HG03095 (cell line): ENCODE results near the gene ASPSCR1.
"Not testable (repeated sequence)": the region's sequence is repeated elsewhere in the genome, so short reads cannot be mapped to it uniquely, and the experiment has no call there.

Experiments
- ATAC-seq: cut with Tn5 transposase; IDR thresholded peaks from one replicate; pipeline ENCODE4 v1.9.1; 2021; ENCODE audit warnings: moderate library complexity; ENCODE audit not compliant: unreplicated experiment

Gene ASPSCR1

DNA sequence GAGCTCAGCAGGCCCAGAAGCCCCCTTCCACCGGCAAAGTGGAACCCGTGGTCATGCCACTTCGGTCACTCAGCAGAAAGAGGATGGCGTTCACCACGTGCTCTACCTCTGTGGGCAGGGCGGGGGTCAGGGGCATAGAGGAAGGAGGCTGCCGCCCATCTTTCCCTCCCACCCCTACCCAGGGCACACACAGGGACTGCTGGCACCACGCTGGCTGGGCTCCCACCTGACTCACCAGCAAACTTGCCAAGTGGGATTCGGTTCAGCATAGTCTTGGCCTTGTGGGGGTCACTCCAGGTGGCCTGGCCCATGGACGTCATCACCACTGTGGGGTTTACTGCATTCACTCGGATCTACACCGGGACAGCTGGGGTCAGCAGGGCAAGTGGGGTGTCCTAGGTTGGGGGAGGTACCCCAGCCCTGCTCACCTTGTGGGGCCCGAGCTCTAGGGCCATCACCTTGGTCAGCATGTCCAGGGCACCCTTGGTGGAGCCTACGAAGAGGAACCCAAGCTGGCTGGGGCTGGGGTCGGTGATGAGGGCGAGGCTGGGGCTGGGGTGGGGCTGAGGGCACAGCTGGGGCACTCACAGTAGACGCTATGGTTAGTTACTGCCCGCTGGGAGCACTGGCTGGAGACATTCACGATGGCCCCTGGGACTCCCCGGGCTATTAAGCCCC lies 58.7 kb downstream of the ASPSCR1 start:
- ATAC-seq, result no peak

DNA sequence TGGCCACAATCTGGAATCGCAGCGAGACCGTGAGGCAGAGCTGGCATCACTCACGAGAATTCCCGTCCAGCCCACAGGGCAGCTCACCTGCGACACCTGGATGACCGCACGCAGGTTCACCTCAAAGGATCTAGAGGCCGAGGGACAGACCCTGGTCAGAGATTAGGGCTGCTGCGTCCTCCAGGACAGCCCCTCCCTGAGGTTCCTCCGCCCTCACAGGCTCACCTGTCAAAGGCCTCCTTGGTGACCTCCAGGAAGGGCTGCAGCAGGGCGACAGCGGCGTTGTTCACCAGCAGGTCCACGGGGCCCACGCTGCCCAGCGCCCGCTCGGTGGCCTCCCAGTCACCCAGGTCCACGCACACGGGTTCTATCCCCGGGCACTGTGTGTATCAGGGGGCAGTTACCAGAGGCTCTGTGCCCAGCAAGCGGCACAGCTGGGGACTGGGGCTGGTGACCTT lies 59.2 kb downstream of the ASPSCR1 start:
- no peak for ATAC-seq

DNA sequence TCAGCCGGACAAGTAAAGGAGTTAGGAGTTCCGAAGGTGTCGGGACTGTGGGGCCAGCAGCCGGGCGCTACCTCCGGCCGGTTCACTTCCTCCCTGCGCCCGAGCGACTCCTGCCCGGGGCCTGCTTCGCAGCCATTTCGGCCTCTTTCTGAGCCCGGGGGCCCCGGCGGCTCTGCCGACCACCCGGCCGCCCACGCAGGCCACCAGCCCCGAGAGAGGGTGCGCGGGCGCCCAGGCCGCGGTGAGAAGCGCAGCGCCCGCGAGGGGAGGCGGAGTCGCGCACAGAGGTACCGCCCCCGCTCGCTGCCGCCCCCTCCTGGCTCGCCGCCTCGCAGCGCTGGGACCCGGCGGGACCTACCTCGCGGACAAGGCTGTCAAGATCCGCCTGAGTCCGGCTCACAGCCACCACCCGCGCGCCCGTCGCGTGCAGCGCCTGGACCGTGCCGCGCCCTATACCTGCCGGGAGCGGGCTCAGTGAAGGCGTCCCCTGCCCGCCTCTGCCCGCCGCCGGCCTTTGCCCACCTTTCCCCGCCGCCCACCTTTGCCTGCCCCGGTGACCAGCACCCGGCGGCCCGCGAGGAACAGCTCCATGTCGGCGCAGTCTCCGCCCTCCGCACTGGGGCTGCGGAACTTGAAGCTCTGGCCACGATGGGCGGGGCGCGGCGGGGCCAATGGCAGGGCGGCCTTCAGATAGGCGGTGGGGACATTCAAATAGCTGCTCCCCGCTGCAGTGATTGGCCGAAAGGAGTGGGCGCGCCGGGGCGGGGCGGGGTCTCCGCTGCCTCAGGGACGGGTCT lies 59.9 kb downstream of the ASPSCR1 start, which contains the start of gene DCXR:
DCXR (minus strand) TSS at position 606 of the 797 bp plus-strand sequence; CDS start at position 591, 15 bp downstream.
- ATAC-seq, result peak; percentile 90

DNA sequence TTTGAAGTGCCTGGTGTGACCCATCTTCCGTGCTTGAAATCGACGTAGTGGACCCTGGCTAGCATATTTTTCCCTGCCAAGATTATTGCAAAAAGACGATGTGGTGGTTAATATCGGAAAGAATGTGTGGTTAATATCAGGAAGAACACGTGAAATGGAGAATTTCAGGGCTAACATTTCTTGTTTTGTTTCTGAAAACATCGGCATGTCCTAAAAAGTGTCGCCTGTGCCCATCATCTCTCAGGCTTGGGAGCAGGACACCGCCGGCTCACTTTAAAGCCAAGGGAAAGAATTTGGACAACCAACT lies 60.4 kb downstream of the ASPSCR1 start:
- ATAC-seq, result no peak

DNA sequence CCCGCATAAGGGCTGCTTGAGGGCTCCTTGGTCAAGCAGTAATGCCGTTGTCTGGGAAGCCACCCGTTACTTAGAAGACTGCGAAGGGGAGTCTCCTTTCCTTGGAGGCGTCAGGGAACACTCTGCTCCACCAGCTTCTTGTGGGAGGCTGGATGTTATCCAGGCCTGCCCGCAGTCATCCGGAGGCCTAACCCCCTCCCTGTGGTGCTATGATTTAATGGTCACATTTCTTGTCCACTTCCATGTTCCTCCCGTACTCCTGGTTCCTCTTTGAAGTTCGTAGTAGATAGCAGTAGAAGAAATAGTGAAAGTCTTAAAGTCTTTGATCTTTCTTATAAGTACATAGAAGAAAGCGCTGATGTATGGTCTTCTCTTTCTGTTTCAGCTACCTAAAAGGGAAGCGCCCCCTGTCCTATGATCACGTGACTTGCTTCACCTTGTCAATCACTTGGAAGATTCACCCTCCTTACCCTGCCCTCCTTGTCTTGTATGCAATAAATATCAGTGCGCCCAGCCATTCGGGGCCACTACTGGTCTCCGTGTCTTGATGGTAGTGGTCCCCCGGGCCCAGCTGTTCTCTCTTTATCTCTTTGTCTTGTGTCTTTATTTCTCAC lies 61.5 kb downstream of the ASPSCR1 start:
- not testable (repeated sequence) for ATAC-seq

DNA sequence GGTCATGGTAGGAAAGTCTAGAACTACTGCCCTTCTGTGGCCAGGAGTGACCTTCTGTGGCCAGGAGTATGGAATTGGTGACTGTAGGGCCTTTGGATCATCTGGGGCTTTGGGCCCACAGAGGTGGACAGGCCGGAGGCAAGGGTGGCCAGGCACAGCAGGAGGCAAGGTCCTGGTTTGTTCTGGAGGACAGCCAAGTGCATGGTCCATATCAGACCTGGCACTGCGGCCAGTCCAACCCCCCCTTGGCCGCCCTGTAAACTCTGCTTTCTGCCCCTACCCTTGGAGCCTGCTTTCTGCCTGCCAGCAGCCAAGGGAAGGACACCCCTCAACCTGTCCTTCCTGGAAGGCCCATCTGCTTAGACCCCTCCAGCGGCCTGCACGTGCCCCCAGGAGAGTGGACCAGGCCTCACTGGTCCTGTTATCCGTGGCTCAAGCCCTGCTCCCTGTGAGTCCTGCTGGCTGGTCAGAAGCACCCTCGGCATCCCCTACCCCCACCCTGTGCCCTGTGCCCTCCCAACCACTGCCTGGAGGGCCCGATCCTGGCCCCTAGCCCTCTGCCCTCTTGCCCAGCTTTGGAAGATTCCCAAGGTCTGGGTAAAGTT lies 62.4 kb downstream of the ASPSCR1 start:
- ATAC-seq, result no peak

DNA sequence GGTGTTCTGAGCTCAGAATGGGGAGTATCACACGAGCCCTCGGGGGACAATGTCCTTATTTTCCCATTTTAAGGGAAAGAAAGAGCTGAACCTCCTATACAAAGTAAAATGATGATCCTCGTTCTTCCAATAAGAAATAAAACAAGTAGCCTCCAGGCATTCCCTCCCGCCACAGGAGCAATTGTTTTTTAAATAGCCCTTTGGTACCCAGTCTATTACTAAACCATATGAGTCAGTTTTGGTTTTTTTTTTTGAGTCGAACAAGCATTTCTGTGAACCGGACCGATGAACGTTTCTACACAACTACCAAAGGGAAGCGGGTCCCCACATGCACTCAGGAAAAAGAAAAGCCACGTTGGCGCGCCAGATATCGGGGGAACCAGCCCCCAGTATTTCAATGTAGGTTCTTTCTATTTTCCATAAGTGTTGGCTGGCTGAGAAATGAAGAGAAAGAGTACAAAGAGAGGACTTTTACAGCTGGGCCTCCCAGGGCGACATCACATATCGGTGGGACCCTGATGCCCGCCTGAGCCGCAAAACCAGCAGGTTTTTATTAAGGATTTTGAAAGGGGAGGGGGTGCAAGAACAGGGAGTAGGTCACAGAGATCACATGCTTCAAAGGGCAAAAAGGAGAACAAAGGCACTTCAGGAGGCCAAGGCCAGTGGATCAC lies 63.9 kb downstream of the ASPSCR1 start:
- no peak for ATAC-seq

DNA sequence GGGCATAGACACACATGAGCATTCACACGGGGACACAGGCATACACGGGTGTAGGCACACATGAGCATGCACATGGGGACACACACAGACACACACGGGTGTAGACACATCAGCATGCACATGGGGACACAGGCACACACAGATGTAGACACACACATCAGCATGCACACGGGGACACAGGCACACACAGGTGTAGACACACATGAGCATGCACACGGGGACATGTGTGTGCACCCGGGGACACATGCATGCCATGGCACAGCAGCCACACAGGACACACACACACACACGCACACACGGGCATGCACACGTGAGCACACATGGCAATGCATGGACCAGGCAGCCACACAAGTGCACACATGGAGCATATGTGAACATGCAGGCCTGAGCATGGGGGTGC lies 65.2 kb downstream of the ASPSCR1 start:
- no peak for ATAC-seq

DNA sequence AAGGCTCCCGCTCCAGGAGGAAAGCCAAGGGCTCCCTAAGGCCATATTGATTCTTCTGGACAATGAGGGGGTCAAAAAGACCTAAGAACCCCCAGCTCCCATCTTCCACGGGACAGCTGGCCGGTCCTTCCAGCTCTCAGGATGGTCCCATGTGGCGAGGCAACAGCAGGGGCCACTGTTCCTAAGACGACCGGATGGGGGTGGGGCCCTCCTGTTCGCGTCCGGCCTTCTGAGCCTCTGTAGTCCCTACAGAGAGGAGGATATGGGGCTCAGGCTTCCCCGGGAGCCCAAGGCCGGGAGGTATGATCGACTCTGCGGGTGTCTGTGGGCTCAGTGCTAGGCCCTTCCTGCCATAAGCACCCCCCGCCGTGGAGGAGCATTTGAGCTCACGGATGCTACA lies 66.1 kb downstream of the ASPSCR1 start:
- ATAC-seq, result no peak

DNA sequence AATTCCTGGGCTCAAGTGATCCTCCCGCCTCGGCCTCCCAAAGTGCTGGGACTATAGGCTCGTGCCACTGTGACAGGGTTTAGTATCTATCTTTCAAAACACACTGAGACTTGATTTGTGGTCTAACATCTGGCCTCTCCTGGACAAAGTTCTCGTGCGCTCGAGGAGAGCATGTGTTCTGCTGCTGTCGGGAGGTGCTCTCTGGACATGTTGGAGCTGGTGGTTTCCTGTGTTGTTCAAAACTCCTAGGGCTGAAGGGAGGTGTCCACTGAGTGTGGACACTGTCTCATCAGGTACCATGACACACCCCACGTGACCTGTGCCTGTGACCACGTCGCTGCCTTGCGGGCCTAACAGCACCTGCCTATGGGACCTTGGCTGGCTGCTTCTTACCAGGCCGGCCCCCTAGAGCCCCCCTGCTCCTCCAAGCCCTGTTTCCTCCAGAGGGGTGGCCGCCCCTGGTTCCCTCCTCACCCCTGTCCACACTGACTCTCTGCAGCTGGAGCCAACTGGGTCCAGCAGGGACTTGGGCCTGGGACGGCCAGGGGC lies 68.6 kb downstream of the ASPSCR1 start:
- no peak for ATAC-seq

DNA sequence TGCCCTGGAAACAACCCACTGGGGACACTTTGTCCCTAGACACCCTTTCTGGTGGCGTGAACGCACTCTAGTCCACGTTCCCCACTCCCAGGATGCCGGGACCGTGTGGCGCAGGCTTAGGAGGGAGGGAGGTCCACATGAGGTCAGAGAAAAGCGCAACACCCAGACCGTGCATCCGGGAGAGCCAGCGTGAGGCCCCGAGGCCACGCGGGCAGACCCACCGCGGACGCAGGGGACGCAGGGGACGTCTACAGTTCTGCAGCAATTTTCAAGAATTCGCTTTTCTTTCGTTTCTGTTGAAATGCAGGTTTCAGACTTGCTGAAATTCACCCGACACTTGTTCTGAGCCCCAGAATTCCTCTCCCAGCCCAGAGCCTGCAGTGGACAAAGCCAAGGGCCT lies 69.5 kb downstream of the ASPSCR1 start:
- no peak for ATAC-seq

DNA sequence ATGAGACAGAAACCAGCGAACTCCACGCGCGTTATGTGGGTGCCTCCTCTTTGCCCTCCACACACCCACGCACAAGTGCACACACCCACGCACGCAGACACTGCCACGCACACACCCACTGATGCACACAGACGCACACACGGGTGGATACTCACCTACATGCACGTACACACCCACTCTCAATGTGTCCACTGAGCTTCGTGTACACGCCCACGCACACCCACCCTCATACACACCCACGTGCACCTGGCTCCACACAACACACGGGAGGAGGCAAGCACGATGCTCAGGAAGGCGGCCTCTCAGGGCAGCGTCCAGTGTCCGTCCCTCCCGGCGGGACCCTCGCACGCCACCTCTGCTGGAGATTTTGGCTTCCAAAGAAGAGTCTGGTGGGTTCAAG lies 70.0 kb downstream of the ASPSCR1 start:
- ATAC-seq, result no peak

DNA sequence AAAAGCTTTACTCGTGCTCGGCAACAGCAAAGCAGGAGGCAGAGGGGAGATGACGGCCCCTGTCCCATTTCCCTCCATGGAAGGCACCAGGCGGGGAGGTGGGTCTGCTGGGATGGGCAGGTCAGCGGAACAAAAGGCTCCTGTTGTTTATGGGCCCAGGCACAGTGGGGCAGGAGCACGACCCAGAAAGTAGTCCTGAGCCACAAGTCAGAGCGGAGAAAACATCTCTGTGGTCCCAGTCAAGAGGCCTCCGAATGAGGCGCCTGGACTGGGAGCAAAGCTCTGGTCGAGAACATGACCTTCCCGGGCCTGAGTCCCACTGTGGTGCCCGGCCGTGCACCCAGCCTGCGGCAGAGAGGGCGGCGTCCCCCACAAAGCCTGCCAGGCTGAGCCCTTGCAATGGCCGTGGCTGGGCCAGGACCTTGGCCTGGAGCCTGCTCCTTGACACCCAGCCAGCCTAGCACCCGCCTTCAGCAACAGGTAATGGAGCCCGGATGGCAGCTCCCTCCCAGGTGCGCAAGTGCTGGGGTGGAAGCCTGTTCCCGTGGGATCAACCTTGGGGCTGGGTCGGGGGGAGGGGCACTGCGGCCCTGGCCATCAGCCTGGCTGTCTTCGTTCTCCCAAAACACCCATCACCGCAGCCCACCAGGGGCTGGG lies 70.6 kb downstream of the ASPSCR1 start:
- ATAC-seq, result no peak

DNA sequence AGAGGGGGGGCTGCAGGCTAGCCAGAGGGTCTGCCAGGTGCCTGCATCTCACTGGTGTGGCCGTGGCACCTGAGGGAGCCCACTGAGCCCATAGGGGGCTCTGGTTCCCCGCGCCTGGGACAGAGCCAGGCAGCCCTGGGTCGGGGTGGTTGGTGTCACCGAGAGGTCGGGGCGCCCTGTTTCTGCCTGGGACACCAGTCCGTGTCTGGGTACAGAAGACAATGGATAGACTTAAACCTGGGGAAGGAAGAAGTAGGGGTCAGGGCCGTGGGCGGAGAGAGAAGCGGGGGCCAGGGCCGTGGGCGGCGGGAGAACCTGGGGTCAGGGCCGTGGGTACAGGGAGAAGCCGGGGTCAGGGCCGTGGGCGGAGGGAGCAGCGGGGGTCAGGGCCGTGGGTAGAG lies 71.1 kb downstream of the ASPSCR1 start:
- no peak for ATAC-seq

DNA sequence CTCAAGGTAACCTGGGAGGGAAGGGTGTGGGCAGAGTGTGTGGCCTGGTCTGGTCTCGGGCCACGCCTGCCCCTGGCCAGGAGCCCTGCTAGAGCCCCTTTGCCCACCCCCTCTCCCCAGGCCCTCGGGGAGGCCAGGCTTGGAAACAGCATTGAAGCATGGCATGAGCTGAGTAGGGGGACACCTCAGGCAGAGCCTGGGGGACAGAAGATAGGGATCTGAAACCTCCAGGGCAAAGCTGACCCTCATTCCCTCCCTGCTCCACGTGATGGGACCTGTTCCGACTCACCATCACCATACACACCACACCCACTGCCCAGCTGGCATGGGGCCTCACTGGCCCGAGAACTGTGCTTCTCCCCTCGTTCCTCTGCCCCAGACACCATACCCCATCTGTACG lies 71.7 kb downstream of the ASPSCR1 start:
- ATAC-seq, result no peak

DNA sequence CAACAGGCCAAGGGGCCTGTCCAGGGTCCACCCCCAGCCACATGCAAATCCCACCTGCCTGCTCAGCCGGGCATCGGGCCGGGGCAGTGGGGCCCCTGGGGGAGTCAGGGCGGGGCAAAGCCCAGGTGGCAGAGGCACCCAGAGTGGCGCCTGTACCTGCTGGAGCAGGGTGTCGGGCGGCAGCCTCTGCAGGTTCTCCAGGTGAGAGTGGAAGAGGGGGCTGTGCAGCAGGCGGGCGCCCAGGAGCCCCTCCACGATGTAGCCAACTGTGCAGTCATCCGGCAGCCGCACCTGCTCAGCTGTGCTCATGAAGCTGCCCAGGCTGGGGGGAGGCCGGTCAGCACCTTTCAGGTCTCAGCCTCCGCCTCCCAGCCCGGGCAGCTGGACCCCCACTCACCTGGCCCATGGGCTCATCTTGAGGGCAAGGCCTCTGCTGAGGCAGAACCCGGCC lies 72.1 kb downstream of the ASPSCR1 start:
- ATAC-seq, result no peak

DNA sequence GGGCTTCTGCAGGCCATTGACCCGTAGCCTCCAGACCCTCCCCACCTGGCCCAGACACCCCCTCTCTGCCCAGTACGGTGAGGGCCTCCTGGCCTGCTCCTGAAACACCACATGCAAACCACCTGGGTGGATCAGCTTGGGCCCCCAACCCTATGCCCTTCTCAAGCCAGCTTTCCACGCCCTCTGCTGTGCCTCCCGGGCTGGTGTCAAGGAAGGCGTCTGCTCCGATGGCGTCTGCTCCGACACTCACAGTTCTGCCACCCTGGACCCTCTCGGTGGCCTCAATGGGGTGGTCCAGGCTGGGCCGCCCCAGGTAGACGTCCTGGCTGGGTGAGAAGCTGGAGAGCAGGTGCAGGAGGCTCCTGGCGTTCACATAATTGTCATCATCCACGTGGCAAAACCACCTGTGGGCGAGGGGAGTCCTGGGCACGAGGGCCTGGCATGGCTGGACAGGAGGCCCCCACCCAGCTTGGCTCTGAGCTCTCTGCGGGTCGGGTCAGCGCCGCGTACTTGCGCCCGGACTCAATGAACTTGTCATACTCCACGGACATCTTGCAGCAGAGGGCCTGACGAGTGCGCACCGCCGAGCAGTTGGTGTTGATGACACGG lies 72.8 kb downstream of the ASPSCR1 start:
- ATAC-seq, result no peak

DNA sequence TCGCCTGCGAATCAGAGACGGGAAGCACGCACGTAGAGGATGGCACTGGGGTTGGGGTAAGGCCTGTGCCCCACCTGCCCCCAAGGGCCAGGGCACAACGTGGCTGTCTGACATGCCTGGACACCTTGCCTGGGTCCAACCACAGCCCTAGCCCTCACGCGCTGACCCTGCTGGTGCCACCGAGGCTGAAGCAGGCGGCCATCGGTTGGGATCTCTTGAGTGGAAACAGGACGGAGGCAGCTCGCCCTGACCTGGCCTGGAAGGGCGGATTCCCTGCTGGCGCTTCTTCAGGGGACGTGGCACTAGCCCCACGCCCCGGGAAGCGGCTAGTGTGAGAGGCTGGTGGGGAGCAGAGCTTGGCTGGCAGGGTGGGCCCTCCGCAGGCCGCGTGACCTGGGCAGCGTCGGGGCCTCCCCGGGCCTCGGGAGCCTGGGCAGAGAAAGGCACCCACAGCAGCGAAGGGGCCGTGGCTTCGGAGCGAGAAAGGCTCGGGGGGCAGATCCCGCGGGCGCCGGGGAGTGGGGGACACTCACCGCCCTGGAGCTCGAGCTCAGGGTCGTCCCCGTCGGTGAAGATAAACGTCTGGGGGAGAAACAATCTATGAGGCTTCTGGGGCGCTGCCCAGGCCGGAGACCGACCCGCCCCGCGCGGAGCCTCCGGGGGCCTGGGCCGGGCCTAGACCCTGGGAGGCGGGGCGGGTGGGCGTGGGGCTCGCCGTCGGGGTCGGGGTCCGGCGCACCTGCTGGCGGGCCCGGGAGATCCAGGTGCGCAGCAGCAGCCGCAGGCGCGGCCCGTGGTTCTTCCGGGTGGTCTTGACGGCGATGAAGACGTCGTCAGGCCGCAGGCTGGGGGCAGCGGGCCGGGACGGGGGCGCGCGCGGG lies 73.6 kb downstream of the ASPSCR1 start:
- ATAC-seq, result no peak
